ENCODE measurements around the gene ZNF860.

ZNF860 gene

DNA sequence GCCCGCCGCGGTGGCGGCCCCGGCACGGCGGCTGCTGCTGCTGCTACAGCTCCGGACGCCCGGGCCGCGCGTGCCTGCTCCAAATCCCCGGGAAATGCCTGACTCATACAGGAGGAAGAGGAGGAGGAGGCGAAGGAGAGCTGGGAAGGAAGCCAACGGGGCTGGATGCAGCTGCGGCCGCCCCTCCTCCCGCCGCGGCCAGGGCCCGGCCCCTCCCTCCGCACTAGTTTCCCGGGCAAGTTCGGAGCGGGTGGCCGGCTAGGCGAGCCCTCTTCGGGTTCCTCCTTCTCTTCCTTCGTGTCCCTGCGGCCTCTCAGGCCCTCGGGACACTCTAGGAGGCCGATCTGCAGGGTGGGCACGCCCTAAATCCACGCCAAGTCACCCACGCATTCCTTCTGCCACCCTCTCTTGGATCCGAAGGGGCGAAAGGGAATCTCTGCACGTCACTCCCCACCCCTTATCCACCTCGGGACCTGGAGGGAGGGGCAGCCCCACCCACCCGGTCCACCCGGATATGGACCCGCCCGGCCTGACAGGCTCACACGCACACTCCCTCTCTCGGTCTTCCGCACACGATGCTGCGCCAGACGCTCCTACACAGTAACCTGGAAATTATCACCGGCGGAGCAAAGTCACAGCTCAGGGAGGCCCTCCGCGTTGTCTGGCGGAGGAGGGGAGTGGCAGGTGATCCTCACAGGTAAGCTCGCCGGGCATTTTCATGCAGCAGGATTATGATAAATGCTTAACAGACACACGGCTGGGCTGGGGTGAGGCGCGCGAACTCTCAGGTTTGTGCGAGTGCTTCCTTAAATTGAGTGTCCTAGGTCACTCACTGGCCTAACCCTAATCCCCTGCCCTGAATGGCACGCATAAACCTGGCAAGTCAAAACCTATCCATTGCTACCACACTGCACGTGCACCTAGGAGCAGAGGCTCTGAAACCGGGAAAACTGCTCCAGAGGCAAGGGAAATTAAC lies at the start of gene ZNF860, which contains the start of gene OSBPL10:
Gene ZNF860, plus strand, starts transcription at position 545 of the 976 bp plus-strand sequence. CDS start 7,330 bp downstream, outside the sequence.
Gene OSBPL10, minus strand, starts transcription at position 57 of the 976 bp plus-strand sequence. CDS start 83 bp downstream, outside the sequence.
- Mint-ChIP-seq H3K27ac (no peak within 1 kb of the TSS), H3K27me3 (peaks cover 67% of the 10 kb centered on the region), H3K9me3 (peaks cover 0 to 3% of the 10 kb centered on the region in 2 donors), H3K4me3 (peak within 1 kb of the TSS; percentile 82 to 89), H3K4me1 (peaks cover 31% of the 10 kb centered on the region)
- peak; percentile 37 for ATAC-seq
- peak; percentile 8 to 12 for DNase-seq

DNA sequence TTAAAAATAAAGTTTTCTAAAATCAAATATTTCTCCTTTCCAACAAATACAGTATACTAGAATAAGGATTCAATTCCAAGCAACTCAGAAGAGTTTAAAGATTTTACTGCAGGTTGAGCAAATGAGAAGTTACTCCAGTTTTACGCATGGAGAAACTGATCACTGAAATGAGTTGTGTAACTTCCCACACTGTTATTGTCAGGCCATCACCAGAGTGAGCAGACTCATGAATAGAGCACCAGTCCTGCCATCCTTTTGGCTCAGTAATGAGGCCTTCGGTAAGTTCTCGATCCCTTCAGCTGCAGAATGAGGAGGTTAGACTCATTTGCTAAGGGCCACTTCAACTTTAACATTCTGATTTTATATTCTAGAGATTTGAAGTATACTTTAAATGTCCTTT lies 48.6 kb upstream of the ZNF860 start:
- Mint-ChIP-seq H3K27me3 (no peaks in the 10 kb centered on the region), H3K9me3 (no peaks in the 10 kb centered on the region), H3K27ac (no peak overlapping the region), H3K4me1 (peaks cover 11% of the 10 kb centered on the region), H3K4me3 (no peak overlapping the region)
- DNase-seq, result no peak
- no peak for ATAC-seq

DNA sequence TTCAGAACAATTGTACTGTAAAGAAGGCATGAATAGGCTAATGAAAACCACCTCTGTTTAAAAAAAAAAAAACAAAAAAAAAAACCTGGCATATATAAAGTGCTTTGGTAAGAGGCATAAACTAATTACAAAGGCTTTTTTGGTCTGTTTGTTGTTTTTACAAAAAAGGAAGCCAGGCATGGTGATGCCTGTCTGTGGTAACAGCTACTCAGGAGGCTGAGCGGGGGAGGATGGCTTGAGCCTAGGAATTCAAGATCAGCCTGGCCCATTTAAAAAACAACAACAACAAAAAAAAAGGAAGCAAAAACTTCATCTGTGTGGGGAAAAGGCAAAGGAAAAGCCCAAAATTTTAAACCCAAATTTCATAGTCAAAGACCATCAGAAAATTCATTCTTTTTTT lies 47.5 kb upstream of the ZNF860 start:
- Mint-ChIP-seq H3K27ac (no peak overlapping the region), H3K9me3 (no peaks in the 10 kb centered on the region), H3K4me1 (peaks cover 5% of the 10 kb centered on the region), H3K27me3 (no peaks in the 10 kb centered on the region), H3K4me3 (no peak overlapping the region)
- DNase-seq (no peak), ATAC-seq (no peak)

DNA sequence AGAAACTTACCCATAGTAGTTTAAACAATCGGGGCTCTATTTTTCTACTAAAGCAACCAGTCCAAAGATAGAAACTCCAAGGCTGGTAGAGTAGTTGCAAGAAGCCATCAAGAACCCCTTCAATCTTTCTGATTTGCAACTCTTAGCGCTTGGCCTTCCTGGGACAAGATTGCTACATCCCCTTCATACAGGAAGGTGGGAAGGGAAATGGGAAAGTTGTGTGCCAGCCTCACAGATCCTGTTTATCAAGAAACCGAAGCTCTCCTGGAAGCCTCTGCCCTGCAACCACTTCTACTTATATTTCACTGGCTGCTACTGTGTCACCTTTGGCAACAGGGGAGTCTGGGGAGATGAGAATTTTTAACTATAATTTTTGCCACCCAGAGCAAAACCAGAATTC lies 46.7 kb upstream of the ZNF860 start:
- Mint-ChIP-seq H3K9me3 (no peaks in the 10 kb centered on the region), H3K27ac (no peak overlapping the region), H3K4me3 (no peak overlapping the region), H3K4me1 (peaks cover 5% of the 10 kb centered on the region), H3K27me3 (no peaks in the 10 kb centered on the region)
- no peak for DNase-seq
- no peak for ATAC-seq

DNA sequence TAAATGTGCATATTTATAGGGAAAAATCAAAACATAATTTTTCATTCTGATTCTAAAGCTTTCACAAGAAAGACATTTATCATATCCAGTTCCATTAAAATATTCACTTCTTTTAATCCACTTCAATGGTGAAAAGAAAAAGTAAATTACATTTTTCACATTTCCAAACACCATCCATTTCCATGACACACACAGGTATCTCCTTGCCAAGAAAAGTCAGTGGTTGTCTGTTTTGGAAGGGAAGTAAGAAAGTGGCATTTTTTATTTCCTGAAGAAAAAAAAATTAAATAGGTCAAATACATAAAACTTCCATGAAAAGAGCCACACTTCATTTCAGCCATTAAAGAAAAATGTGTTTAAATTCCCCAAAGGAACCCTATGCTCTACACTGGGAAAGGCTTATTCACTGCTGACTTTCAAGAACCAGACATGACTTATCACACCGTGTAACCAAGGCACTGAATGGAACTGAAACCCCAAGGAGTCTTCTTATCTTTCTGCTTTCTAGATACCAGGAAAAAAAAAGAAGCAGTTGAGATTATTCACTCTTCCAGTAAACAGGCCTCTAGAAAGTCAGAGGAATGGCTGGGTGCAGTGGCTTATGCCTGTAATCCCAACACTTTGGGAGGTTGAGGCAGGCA lies 45.0 kb upstream of the ZNF860 start:
- no peak for DNase-seq
- no peaks in the 10 kb centered on the region for H3K4me1 Mint-ChIP-seq
- no peak for ATAC-seq

DNA sequence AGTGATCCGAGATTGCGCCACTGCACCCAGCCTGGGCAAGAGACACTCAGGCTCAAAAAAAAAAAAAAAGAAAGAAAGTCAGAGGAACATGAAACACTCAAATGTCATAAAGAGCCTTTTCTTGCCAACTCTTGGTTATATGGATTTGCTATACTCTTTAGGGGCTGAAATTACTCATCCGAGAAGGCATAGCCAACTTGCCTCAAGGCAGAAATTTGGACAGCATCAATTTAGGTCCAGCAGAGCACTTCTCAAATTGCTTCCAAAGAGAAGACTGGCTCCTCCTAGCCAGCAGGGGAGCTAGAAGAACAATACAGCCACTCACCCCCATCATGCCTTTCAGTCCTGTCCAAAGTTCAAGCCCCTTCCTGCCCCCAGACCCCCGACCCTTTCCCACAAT lies 44.3 kb upstream of the ZNF860 start:
- no peak for DNase-seq
- Mint-ChIP-seq H3K9me3 (no peaks in the 10 kb centered on the region), H3K4me1 (no peaks in the 10 kb centered on the region), H3K27me3 (no peaks in the 10 kb centered on the region), H3K4me3 (no peak overlapping the region), H3K27ac (no peak overlapping the region)
- no peak for ATAC-seq

More for the DNA sequence above, 45.0 kb upstream of the ZNF860 start:
- Mint-ChIP-seq H3K27me3 (no peaks in the 10 kb centered on the region), H3K4me3 (no peak overlapping the region), H3K27ac (no peak overlapping the region), H3K9me3 (no peaks in the 10 kb centered on the region)

DNA sequence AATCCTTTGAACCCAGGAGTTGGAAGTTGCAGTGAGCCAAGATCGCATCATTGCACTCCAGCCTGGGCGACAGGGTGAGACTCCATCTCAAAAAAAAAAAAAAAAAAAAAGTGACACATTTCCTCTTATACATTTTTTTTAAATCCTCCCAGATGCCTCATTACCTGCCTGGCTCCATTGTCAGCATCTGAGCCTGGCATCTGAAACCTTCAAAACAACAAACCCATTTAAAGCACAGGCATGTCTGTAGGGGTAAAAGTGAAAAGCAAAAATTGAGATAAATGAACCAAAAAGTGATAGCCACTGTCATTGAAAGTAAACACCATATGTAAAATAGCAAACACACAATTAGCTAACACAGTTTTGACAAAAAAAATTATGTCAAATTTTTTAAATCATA lies 39.1 kb upstream of the ZNF860 start:
- peaks cover 9% of the 10 kb centered on the region for H3K27me3 Mint-ChIP-seq
- no peak for ATAC-seq
- no peak overlapping the region for H3K27ac Mint-ChIP-seq
- no peaks in the 10 kb centered on the region for H3K4me1 Mint-ChIP-seq
- no peak for DNase-seq
- H3K4me3 Mint-ChIP-seq, result no peak overlapping the region
- H3K9me3 Mint-ChIP-seq, result no peaks in the 10 kb centered on the region

DNA sequence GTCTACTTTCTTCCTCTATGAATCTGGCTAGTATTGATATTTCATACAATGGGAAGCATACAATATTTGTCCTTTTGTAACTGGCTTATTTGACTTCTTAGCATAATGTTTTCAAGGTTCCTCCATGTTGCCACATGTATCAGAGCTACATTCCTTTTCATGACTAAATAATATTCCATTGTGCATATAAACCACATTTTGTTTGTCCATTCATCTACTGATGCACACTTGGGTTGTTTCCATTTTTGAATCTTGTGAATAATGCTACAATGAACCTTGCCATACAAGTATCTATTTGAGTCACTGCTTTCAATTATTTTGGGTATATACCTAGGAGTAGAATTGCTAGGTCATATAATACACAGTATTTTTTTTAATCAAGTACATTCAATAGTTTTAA lies 38.5 kb upstream of the ZNF860 start:
- no peaks in the 10 kb centered on the region for H3K9me3 Mint-ChIP-seq
- no peaks in the 10 kb centered on the region for H3K4me1 Mint-ChIP-seq
- DNase-seq (no peak), ATAC-seq (no peak)
- no peak overlapping the region for H3K4me3 Mint-ChIP-seq
- peaks cover 14% of the 10 kb centered on the region for H3K27me3 Mint-ChIP-seq
- H3K27ac Mint-ChIP-seq, result no peak overlapping the region

DNA sequence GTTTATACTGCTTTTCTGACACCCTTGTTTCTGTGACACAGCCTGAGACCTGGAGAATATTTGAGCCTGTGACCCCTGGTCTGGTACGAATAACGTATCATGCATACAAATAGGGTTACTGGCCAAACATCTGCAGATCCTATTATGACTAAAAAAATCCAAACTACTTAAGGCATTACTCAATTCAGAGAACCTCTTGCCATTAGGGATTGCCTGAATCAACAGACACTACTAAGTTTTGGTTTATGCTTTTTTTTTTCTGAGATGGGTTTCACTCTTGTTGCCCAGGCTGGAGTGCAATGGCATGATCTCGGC lies 35.9 kb upstream of the ZNF860 start:
- no peak overlapping the region for H3K4me3 Mint-ChIP-seq
- DNase-seq (no peak), ATAC-seq (no peak)
- peaks cover 2 to 4% of the 10 kb centered on the region in 2 donors for H3K9me3 Mint-ChIP-seq
- no peaks in the 10 kb centered on the region for H3K4me1 Mint-ChIP-seq
- no peak overlapping the region for H3K27ac Mint-ChIP-seq
- peaks cover 28% of the 10 kb centered on the region for H3K27me3 Mint-ChIP-seq

DNA sequence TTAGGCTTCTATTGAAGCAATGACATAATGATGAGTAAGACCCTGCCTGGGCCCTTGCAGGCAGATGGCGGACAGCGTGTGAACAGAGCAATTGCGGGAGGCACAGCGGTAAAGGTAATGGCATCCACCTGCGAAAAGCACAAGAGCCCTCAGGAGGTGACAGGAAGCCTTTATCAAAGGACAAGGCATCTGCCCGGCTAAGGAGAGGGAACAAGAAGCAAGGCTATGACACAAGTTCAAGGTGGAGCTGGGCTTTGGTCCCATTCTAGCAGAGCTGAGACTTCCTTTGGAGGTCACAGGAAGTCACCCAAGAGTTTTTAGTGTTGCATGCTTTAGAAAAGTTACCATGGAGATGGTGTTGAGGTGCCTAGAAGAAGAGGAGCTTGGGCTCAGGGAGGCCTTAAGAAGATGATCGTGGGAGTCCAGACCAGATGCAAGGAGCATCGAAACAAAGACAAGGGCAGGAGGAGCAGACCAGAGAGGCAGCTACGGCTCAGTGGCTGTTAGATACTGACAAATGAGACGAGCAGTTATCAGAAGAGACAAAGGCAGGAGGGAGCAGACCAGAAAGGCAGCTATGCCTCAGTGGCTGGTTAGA lies 35.0 kb upstream of the ZNF860 start:
- no peak for ATAC-seq
- Mint-ChIP-seq H3K27me3 (peaks cover 33% of the 10 kb centered on the region), H3K27ac (no peak overlapping the region), H3K4me1 (no peaks in the 10 kb centered on the region), H3K9me3 (peaks cover 4 to 7% of the 10 kb centered on the region in 2 donors), H3K4me3 (no peak overlapping the region)
- no peak for DNase-seq

DNA sequence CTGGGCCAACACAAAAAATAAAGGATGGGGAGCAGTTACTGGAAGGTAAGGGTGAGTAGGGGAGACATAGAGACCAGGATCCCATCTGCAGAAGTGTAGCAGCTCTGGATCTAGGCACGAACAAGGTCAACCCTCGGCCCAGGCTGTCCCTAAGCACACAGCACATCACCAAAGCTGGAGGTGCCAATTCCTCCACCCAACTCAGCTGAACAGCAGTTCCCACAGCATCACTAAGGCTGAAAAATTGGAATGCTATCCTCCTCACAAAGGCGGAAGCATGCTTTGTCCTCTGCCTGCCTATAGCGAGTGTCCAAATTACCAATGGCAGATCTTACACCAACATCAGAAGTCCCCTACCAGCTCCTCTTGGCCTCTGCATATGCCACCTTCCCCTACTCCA lies 34.4 kb upstream of the ZNF860 start:
- Mint-ChIP-seq H3K4me3 (no peak overlapping the region), H3K27ac (no peak overlapping the region), H3K4me1 (peaks cover 1% of the 10 kb centered on the region)

DNA sequence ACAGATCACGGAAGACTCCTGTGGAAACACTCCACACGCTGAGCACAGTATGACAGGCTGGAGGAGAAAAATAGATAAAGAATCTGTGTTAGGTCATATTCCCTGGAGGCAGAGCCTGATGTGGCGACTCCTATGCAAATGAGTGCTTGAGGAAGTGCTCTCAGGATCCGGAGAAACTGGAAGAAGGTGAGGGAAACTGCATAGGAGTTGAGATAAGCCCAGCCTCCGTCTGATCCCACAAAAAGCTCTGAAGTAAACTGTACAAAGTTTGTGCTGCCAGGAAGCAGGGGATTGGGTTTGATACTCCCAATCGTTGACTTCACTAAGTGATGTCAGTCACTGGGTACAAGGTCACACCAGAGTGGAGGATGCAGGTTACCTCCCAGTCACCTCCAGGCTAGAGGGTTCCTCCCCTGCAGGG lies 33.9 kb upstream of the ZNF860 start:
- Mint-ChIP-seq H3K27ac (no peak overlapping the region), H3K4me3 (no peak overlapping the region), H3K4me1 (peaks cover 5% of the 10 kb centered on the region), H3K27me3 (peaks cover 41% of the 10 kb centered on the region), H3K9me3 (peaks cover 4 to 7% of the 10 kb centered on the region in 2 donors)
- DNase-seq, result no peak
- no peak for ATAC-seq

More for the DNA sequence above, 34.4 kb upstream of the ZNF860 start:
- DNase-seq (no peak), ATAC-seq (no peak)
- Mint-ChIP-seq H3K9me3 (peaks cover 4 to 7% of the 10 kb centered on the region in 2 donors), H3K27me3 (peaks cover 36% of the 10 kb centered on the region)

DNA sequence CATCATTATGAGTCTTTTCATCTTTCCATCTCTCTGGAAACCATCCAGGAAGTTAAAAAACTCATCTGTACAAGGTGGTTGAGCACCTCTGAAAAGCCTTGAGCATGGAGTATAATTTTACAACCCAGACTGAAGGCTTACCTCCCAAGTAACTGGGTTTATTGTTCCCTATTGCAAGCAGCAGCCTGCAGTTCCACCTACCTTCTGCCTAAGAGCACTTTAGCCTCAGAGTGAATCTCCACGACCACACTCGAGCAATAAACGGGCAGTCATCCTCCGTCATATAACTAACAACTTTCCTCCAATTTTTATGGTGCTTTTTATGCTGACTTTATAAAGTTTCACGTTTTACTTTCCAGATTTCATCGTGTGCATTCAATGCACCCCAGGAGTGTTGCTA lies 33.3 kb upstream of the ZNF860 start:
- Mint-ChIP-seq H3K9me3 (peaks cover 4 to 7% of the 10 kb centered on the region in 2 donors), H3K27ac (no peak overlapping the region), H3K4me3 (no peak overlapping the region), H3K4me1 (peaks cover 5% of the 10 kb centered on the region), H3K27me3 (peaks cover 41% of the 10 kb centered on the region)
- DNase-seq (no peak), ATAC-seq (no peak)

DNA sequence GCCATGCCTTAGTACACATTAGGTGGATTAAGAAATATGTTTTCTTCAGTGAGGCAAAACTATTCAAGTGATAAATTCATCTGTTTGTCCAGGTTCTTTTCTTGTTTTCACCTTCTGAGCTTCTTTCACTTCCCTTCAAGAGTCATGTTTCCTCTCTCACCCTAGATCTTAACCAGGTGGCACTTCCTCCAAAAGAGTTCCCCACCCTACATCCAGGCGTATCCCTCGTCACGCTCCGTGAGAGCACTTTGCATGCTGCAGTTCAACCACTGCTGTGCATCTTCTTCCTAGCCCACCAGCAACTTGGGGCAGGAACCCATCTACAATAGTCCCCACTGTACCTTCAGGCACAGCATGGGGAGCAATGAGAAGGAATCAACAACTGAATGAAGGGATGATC lies 29.3 kb upstream of the ZNF860 start:
- H3K4me1 Mint-ChIP-seq, result peaks cover 5% of the 10 kb centered on the region
- H3K9me3 Mint-ChIP-seq, result peaks cover 13 to 17% of the 10 kb centered on the region in 2 donors
- H3K27ac Mint-ChIP-seq, result no peak overlapping the region
- H3K27me3 Mint-ChIP-seq, result peaks cover 33% of the 10 kb centered on the region
- no peak overlapping the region for H3K4me3 Mint-ChIP-seq
- ATAC-seq (no peak), DNase-seq (no peak)

DNA sequence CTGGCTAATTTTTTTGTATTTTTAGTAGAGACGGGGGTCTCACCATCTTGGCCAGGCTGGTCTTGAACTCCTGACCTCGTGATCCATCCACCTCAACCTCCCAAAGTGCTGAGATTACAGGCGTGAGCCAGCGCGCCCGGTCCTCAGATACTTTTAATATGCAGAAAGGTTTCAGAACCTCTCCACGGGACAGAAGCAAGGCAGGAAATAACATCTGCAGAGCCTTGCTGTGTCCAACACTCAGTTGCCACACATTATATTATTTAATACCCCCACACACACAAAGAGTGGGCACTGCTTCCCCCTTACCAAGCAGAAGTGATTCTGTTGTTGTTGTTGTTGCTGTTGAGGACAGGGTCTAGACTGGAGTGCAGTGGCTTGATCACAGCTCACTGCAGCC lies 28.5 kb upstream of the ZNF860 start:
- no peak overlapping the region for H3K4me3 Mint-ChIP-seq
- H3K27me3 Mint-ChIP-seq, result peaks cover 27% of the 10 kb centered on the region
- H3K27ac Mint-ChIP-seq, result no peak overlapping the region

DNA sequence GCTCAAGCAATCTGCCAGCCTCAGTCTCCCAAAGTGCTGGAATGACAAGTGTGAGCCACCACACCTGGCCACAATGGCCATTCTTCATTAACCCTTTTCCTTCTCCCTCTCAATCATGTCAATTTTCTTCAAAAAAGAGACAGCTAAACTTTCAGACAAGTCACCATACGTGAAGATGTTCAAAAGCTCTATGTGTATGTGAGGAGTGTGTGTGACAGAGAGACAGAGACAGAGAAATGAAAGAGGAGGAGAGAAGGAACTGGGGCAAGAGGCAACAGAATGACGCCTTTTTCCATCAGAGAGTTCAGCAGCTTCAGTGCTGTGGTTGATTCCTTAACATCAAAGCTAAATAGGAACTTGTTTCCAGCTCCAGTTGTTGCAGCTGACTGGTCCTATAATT lies 27.9 kb upstream of the ZNF860 start:
- no peak for DNase-seq
- no peak for ATAC-seq
- H3K27me3 Mint-ChIP-seq, result peaks cover 24% of the 10 kb centered on the region
- no peak overlapping the region for H3K4me3 Mint-ChIP-seq
- peaks cover 13 to 17% of the 10 kb centered on the region in 2 donors for H3K9me3 Mint-ChIP-seq
- H3K4me1 Mint-ChIP-seq, result peaks cover 5% of the 10 kb centered on the region
- no peak overlapping the region for H3K27ac Mint-ChIP-seq

More for the DNA sequence above, 28.5 kb upstream of the ZNF860 start:
- H3K9me3 Mint-ChIP-seq, result peaks cover 13 to 17% of the 10 kb centered on the region in 2 donors
- H3K4me1 Mint-ChIP-seq, result peaks cover 5% of the 10 kb centered on the region
- DNase-seq (no peak), ATAC-seq (no peak)

Measured in stimulated activated naive CD8-positive, alpha-beta T cell treated with anti-CD3 and anti-CD28 coated beads, Interleukin-15, amount 100 ng/mL, for 72 hours (primary cell).